Measurements from ENCODE around the gene MORF4L2.

Gene MORF4L2

GRCh38 chrX:103631145-103631544, 55.4 kb downstream of the MORF4L2 start:
- FAIRE-seq: no peak

- FAIRE-seq: no peak
Observed at GRCh38 chrX:103630171-103630511, 56.4 kb downstream of the MORF4L2 start.

- no peak for FAIRE-seq
Observed at GRCh38 chrX:103629318-103630170, 57.0 kb downstream of the MORF4L2 start.

GRCh38 chrX:103628386-103629317, 57.8 kb downstream of the MORF4L2 start, which contains the start of gene TCEAL1:
Gene TCEAL1 (plus strand): TSS chrX:103628975. CDS start chrX:103629917, 942 bp downstream.
- FAIRE-seq: no peak

- FAIRE-seq: no peak
Observed at GRCh38 chrX:103626855-103627254, 59.6 kb downstream of the MORF4L2 start.
